ENCODE data around the gene RPUSD3.

The RPUSD3 gene

DNA sequence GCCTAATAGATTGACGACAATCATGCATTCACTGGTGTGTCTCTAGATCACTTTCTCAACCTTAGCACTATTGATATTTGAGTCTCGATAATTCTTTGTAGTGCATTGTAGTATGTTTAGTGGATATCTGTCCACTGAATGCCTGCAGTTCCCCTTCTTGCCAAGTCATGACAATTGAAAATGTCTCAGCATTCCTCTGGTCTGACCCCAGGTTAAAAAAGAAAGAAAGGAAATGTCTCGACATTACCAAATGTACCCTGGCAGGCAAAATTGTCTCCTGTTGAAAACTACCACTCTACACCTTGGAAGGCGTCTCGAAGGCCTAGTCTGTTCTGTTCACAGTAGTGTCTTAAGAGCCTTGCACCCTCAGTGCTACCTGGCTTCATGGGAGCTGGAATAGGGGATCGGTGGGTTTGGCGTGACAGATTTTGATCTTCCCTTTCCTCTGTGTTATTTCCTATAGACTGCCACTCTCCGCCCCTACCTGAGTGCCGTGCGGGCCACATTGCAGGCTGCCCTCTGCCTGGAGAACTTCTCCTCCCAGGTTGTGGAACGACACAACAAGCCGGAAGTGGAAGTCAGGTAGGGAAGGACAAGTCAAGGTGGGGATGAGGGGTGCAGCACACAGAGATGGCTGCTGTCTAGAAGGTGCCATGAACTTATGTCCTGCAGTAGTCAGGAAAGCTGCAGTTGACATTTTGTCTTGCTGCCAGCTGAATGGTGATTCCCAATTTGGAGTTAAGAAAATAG is 46.4 kb downstream of the RPUSD3 start:
- no peak for DNase-seq

DNA sequence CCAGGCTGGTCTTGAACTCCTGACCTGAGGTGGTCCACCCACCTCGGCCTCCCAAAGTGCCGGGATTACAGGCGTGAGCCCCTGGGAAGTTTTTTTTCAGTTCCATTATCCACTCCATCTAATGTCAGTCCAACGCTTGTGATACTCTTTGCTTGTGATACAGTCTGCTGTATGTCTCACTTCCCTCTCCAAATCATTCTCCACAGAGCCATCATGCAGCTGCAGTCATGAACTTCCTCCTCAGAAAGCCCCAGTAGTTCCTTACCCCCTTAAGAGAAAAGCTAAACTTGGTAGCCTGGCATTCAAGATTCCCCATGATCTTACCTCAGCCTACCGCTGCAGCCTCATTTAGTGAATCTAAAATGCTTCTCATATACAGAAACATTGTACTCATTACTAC is 48.6 kb downstream of the RPUSD3 start:
- DNase-seq, result no peak

DNA sequence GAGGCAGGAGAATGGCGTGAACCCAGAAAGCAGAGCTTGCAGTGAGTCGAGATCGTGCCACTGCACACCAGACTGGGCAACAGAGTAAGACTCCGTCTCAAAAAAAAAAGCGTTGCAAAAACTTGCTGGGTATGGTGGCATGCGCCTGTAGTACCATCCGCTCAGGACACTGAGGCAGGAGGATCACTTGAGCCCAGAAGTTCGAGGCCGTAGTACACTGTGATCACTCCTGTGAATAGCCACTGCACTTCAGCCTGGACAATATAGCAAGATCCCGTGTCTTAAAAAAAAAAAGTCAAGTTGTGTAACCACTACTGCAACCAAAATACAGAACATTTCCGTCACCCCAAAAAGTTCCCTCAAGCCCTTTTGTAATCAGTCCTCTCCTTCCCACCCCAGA is 49.4 kb downstream of the RPUSD3 start:
- no peak for DNase-seq

DNA sequence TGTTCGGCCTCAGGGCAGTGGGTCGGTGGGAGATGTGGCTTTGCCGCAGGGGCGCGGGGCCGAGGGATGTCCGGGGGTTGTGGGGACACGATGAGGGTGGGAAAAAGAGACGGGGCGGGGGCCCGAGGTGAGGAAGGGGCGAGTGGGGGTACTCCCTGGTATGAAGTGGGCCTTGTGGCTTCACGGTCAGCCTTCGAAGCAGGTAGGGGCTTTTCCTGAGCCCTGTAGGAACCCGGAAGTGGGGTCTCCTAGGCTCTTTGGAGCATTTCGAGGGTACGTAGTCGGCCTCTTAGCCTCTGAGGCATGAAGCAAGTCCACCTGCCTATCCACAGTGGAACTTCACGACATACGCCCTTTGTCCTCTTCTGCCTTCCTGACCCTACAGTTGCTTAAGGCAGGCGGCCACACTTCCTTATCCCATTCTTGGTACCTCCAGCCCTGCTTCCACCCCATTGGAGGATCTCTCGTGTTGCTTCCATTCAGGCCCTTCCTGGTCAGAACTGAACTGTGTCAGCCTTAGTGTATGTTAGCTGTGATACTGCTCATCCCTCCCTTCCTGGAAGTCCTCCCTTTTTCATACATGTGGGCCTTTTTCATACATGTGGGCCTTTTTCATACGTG is 50.5 kb downstream of the RPUSD3 start:
- DNase-seq, result no peak

DNA sequence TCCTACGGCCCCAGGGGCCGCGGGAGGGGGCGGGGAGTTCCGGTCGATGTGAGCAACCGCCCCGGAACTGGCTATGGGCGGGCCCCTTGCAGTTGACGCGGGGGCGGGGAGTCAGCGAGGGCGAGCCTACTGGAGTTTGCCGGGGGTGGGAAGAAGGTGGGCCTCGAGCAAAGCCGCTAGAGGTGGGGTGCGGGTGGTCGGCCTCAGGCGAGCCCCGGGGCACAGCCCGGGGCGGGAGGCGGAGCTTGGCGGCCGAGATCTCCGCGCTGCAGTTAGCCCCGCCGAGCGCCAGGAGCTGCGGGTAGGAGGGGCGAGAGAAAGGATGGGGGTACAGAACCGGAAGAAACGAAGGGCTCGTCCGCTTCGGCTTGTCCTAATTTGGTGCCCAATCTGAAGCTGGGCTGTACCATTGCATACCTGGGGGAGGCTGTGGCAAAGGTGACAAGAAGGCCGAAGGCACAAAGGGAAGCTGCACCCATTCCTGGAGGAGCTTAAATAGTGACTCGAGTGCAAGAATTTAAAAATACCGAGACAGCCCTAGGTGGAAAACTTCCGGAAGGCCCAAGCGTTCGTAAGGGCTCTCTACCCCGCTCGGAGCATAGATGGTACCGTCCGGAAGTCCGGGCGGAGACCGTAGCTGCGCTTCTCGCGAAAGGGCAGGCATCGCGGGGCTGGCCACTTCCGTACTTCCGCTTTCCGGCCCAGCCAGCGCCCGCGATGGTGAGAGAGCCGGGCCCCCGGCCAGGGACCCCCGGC is 51.2 kb downstream of the RPUSD3 start, which contains the start of the genes ARPC4 and TADA3:
ARPC4 (plus strand) TSS at position 678 of the 756 bp plus-strand sequence; CDS start at position 718, 40 bp downstream.
TADA3 (minus strand) TSS at position 69 of the 756 bp plus-strand sequence. CDS start 1,007 bp downstream, outside the sequence.
- peak; percentile 87 for DNase-seq

DNA sequence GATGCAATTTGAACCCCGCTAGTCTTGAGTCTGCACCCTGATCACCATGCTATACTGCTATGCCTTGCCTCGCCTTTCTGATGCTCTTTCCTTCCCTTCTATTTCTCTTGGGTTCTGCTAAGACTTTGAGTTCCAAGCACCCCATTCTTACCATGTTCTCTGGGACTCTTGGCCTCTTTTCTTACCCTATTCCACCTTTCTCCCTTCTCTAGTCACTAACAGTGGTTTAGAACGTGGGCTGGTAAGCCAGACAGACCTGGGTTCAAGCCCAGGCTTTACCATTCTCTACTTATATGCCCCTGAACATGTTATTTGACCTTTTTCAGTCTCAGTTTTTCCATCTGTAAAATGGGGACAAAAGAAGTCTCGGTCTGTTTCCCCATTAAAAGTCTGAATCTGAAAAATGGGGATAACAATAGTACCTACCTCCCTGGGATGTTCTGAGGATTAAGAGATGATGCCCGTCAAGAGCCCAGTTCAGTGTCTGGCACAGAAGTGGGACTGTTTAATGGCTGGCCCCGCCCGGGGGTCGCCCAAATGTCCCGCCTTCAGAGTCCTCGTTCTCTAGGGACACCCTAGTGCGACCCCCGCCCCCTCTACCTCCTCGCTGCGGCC is 51.9 kb downstream of the RPUSD3 start:
- no peak for DNase-seq

DNA sequence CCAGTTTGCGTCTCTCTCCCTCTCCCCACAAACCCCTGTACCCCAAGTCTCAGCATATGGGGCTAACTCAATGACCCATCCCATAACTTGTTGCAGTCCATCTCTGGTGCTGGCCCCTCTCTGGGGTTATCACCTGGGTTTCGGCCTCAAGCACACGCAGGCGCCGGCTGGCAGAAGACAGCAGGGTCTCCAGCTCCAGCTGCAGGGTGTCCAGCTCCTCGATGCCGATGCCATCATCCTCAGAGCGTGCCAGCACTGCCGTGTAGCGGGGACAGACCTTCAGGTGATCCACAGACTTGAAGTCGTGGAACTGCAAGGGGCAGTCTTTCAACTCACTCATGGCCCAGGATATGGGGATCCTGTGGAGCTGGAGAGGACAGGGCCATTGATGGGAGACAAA is 52.7 kb downstream of the RPUSD3 start:
- DNase-seq, result no peak
